GM19328 (cell line): Measurements from ENCODE around the gene FOSL1.

Experiments
- ATAC-seq: cut with Tn5 transposase; IDR thresholded peaks from one replicate; pipeline ENCODE4 v1.9.1; 2021; ENCODE audit warnings: mild to moderate bottlenecking, moderate library complexity; ENCODE audit not compliant: unreplicated experiment

Gene FOSL1

GRCh38 chr11:65900125-65900898 lies at the start of gene FOSL1:
FOSL1 (minus strand) TSS chr11:65900388; CDS start chr11:65900339, 49 bp downstream.
- peak; percentile 71 for ATAC-seq

- no peak for ATAC-seq
Measured at GRCh38 chr11:65947603-65948125, 47.5 kb upstream of the FOSL1 start.

DNA sequence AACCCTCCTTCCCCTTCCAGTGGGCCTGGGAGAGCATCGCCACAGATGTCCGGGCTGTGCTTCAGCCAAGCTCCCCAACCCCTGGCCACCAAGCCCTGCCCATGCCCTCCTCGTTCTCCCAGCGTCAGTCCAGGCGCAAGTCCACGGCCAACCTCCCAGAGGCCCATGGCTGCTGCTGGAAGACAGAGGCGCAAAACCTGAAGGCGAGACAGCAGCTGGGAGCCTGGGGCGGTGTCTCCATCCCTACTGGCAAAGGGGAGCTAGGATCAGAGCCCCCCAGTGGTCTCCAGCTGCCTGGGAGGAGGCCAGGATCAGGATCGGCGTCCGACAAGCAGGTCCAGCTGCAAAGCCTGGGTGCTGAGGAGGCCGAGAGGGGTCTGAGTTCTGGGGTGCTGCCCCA lies 46.9 kb upstream of the FOSL1 start:
- no peak for ATAC-seq

- ATAC-seq: no peak
Measured at GRCh38 chr11:65946655-65947054, 46.5 kb upstream of the FOSL1 start.

DNA sequence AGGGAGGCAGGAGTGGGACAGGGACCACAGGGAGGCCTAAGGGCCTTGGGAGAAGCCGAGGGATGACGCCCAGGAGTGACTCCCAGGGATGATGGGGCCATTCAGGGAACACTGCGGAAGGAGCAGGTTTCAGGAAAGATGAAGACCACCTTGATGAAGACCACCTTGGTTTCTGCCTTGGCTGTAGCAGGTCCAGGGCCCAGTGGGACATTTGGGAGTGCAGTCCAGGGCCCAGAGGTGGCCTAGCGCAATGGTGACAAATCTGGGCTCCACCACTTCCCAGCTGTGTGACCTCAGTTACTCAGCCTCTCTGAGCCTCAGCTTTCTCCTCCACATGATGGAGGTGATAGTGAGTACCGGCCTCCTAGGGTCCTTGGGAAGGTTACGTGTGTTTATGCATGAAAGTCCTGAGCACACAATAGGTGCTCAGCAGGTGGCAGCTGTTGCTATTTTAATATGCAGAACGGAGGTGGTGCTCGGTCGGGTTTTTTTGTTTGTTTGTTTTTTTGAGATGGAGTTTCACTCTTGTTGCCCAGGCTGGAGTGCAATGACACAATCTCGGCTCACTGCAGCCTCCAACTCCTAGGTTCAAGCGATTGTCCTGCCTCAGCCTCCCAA lies 45.9 kb upstream of the FOSL1 start:
- no peak for ATAC-seq

GRCh38 chr11:65945430-65945911 lies 45.3 kb upstream of the FOSL1 start, which contains the start of gene TSGA10IP:
TSGA10IP (plus strand) TSS chr11:65945480; CDS start chr11:65945676, 196 bp downstream.
- ATAC-seq: no peak

GRCh38 chr11:65944767-65945166 lies 44.6 kb upstream of the FOSL1 start:
- ATAC-seq: no peak

DNA sequence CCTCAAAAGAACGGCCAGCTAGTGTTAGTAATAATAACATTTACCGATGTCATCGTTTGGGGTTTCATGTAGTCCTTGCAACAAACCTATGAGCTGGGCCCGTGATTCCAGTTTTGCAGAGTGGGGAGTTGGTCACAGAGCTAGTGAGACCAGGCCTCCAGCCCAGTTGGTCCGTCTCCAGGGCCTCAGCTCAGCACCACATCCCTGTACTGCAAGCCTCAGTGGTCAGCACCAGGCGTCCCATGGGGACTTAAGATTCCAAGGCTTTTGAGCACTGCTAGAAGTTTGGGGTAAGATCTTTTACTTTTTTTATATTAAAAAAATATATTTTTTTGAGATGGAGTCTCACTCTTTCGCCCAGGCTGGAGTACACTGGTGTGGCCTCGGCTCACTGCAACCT lies 44.0 kb upstream of the FOSL1 start:
- ATAC-seq: no peak

GRCh38 chr11:65942531-65942930 lies 42.3 kb upstream of the FOSL1 start:
- ATAC-seq: no peak

GRCh38 chr11:65941720-65942310 lies 41.6 kb upstream of the FOSL1 start:
- no peak for ATAC-seq

DNA sequence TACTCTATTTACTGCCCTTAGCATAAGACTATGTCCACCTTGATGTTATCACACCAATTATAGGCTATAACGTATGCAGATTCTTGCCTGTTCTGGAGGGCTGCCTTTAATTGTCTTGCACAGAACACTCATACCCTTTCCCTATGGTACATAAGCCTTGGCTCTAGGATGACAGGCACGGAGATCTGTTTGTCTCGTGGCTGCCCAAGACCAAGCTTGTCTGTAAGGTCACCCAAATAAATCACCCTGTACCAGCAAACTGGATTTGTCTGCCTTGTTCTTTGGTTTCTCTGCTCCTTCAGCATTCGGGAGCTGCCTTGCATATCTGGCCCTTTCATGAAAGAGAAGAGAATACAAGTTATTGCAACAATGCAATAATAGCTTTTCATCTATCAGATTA lies 37.6 kb upstream of the FOSL1 start:
- ATAC-seq: no peak

- ATAC-seq: no peak
Measured at GRCh38 chr11:65934014-65934413, 33.8 kb upstream of the FOSL1 start.

DNA sequence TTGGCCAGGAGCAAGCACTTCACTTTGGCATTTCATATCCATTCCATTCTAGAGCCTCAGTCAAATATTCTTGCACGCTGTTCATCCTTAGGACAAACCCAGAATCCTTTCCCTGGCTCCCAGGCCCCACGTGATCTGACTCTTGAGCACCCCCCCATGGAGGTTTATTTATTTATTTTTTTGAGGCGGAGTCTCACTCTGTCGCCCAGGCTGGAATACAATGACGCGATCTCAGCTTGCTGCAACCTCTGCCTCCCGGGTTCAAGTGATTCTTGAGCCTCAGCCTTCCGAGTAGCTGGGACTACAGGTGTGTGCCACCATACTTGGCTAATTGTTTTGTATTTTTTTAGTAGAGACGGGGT lies 32.4 kb upstream of the FOSL1 start:
- ATAC-seq: no peak

DNA sequence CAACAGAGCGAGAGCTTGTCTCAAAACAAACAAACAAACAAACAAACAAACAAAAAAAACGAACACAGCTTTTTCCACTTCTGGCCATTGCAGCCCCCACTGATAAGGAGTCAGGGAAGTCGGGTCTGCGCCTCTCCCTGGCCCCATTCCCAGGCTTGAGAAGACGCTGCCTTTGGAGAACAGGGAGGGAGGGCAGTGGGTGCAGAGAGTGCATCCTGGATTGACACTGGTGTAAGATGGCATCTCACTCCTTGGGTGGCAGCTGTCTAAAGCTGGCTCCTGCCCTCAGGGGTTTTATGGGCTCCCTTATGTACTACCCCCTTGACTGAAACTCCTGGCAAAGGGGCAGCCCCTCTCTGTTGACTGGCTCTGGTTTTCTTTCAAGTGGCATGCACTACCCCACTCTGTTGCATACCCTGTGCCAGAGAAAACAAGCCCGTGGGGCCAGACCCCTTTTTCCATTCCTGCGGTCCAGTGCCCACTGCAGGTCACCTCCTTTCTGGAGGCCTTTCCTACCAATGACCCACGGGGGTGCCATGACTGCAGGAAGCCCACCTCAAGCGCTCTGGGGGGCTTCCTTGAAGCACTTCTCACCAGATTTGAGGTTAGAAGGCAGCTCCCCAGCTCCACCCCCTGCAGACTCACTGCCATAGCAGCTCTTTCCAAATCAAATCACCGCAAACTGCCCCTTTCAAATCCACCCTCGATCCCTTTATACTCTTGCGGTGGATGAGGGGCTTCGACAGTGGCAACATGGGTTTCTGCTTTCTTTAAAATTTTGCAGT lies 31.8 kb upstream of the FOSL1 start:
- no peak for ATAC-seq

- ATAC-seq: no peak
Measured at GRCh38 chr11:65928667-65929066, 28.5 kb upstream of the FOSL1 start.

DNA sequence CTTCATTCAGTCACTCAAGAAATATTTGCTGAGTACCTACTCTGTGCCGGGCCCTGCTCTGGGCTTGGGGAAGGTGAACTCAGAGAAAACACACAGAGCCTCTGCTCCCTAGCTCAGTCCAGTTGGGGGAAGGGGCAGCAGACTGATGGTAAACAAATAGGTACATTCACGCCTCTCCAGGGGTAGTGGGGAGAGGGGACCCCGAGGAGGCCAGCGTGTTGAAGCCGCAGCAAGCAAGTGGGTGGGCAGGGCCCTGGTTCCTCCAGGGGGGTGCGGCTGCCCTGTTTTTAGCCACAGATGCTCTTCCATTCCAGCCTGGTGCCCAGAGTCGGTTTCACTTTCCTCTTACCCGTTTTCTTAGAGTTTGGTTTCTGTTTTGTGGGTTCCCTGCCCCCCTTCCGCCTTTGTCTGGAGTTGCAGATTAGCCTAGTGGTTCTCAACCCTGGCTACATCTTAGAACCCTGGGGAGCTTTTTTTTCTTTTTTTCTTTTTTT lies 27.8 kb upstream of the FOSL1 start:
- no peak for ATAC-seq

DNA sequence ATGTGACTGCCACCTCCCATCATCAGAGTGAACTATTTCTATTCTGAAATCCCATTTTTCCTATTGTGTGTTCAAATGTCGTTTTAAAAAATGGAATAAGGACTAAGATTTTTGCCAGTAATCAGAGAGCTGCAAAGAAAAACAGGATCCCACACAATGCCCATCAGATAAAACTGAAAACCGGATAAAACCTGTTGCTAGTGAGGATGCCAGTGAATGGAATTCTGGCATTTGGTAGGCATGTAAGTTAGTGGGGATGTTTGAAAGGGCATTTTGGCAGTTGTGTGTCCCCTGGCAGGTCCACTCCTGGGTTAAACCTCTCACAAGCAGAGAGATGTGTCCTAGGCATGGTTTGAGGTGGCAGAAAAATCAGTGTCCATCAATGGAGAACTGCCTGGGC lies 25.2 kb upstream of the FOSL1 start:
- no peak for ATAC-seq

- no peak for ATAC-seq
Measured at GRCh38 chr11:65922565-65922964, 22.4 kb upstream of the FOSL1 start.

DNA sequence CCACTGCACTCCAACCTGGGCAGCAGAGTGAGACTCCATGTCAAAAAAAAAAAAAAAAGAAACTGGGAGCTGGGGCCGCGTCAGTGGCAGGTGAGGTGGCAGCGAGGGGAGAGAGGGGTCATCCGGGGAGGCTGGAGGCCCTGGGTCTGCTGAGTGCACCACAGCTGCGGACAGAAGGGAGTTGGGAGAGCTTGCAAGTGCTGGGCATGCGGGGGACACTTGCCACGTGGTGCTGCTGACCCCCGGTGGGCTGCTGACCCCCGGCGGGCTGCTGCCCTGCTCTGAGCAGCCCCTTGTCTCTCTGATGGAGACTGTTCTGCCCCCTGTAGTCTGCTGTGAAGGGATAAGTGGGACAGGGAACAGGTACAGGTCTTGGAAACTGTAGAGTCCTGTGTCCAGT lies 21.7 kb upstream of the FOSL1 start:
- ATAC-seq: no peak

DNA sequence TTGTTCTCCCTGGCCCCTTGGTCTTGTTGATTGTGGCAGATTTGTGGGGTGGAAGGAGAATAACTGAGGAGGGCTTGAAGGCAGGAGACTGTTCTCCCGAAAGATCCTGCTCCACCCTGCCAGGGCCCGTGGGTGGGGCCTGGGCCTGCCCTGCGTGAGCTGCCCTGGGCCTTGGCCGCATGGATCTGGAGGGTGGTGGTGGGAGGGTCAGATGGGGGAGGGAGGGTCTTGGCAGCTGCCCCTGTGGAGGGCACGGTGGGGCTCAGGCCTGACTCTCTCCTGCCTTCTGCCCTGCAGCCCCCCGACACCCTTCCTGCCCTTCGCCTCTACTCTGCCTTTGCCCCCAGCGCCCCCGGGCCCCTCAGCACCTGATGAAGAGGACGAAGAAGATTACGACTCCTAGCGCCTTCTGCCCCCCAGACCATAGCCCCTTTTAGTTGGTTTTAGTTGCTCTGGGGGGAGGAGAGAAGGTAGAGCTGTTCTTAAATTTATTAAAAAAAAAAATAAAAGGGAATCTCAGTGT lies 20.9 kb upstream of the FOSL1 start:
- no peak for ATAC-seq

DNA sequence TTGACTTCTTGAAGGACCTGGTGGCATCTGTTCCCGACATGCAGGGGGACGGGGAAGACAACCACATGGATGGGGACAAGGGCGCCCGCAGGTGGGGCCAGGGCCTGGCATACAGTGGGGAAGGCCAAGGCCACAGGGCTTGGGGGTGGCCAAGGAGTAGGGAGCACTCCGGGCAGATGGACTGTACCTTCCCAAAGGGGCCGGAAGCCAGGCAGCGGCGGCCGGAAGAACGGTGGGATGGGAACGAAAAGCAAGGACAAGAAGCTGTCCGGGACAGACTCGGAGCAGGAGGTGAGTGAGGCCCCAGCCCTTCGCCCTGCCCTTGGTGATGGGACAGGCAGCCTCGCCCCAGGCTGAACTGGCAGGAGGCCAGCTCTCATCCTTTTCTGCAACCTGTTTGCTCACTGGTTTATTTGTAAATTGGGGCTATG lies 20.2 kb upstream of the FOSL1 start:
- no peak for ATAC-seq
